Measurements from ENCODE around the gene SYNGR2. TPM values are rescaled to one million over a fixed set of nuclear protein-coding genes. Genes with fewer than 3 reads are reported as not detected.
A peak's percentile ranks its signal among the peaks of the same experiment; 100 is the strongest.

SYNGR2 gene
- total and polyA plus RNA-seq, 8 donors, result 28.6 to 219 (median 56.6) TPM

- Histone ChIP-seq H3K4me3 (peak overlapping the region; percentile 68 to 88 (median 72)), H3K36me3 (peaks cover 4 to 32% (median 20%) of the 10 kb centered on the region in 4 donors), H3K27ac (peak overlapping the region; percentile 63 to 91 (median 83)), H3K27me3 (peaks cover 0 to 45% (median 5%) of the 10 kb centered on the region in 3 donors), H3K4me1 (peaks cover 56 to 91% (median 78%) of the 10 kb centered on the region in 4 donors), H3K9me3 (no peaks in the 10 kb centered on the region)
- peak; percentile 48 to 80 for DNase-seq
- WGBS, 5 donors, result 0 to 6% (median 2%) methylated on average over 13 to 39 of the region's 39 CpGs
- TF ChIP-seq EP300 (IDR thresholded peaks at IDR 0.05) (no peak), POLR2AphosphoS5 (IDR thresholded peaks at IDR 0.05) (no peak), POLR2A (IDR thresholded peaks at IDR 0.05) (no peak)
- TF ChIP-seq, protein P1, sequence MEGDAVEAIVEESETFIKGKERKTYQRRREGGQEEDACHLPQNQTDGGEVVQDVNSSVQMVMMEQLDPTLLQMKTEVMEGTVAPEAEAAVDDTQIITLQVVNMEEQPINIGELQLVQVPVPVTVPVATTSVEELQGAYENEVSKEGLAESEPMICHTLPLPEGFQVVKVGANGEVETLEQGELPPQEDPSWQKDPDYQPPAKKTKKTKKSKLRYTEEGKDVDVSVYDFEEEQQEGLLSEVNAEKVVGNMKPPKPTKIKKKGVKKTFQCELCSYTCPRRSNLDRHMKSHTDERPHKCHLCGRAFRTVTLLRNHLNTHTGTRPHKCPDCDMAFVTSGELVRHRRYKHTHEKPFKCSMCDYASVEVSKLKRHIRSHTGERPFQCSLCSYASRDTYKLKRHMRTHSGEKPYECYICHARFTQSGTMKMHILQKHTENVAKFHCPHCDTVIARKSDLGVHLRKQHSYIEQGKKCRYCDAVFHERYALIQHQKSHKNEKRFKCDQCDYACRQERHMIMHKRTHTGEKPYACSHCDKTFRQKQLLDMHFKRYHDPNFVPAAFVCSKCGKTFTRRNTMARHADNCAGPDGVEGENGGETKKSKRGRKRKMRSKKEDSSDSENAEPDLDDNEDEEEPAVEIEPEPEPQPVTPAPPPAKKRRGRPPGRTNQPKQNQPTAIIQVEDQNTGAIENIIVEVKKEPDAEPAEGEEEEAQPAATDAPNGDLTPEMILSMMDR (IDR thresholded peaks at IDR 0.05), result no peak
- intact Hi-C loops (cut with DNase I; ENCODE audit: low total_unique reads), result no loop called here
These were observed 40.4 kb upstream of the SYNGR2 start for GRCh38 chr17:78127888-78128550.

DNA sequence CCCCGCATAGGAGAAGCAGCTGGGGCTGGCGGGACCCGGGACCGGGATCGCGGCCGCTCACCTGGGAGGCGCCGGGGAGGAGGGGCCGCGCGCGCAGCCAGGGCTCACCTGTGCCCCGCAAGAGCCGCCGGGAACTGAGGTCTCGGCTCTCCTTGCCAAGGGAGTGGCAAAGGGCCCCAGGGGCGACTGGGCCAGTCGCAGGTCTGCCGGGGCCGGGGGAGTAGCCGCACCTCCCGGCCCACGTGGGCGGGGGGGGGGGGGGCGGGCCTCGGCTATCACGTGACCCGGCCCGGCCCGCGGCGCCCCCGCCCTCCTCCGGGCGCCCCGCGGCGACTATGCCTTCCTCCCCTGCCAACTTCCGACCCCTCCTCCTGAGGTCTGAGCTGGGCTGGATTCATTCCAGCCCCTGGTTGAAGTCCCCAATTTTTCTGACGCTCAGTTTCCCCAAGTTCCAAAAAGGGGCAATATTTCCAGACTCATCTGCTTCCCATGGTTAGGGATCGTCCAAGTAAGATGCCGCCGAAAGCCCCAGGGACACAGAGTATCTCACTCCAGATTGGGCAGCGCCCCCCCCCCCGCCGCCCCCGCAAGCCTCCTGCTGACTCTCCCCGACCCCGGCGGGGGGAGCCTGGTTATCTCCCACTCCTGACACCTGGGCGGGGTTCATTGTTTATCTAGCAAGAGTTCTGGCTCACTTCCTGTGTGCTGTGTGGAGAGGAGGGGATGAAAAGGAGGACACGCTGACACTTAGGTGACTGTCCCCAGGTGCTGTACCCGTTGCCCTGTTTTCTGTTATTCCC is 39.6 kb upstream of the SYNGR2 start, which contains the start of gene TMC6:
Gene TMC6 (minus strand): TSS at position 205 of the 800 bp plus-strand sequence. CDS start 1,923 bp downstream, outside the sequence.
- TF ChIP-seq POLR2A (IDR thresholded peaks at IDR 0.05) (no peak), POLR2AphosphoS5 (IDR thresholded peaks at IDR 0.05) (peak in 2 of 3 donors; percentile 71 to 88)
- TF ChIP-seq, protein P1 (IDR thresholded peaks at IDR 0.05), result no peak
- peaks cover 0 to 45% (median 5%) of the 10 kb centered on the region in 3 donors for H3K27me3 ChIP-seq
- H3K36me3 ChIP-seq, result peaks cover 0 to 25% (median 13%) of the 10 kb centered on the region in 4 donors
- WGBS, 5 donors, result 1 to 5% (median 3%) methylated on average over 28 to 51 of the region's 54 CpGs
- peaks cover 60 to 98% (median 81%) of the 10 kb centered on the region in 4 donors for H3K4me1 ChIP-seq
- H3K4me3 ChIP-seq, result peak within 1 kb of the TSS; percentile 68 to 88 (median 72)
- H3K27ac ChIP-seq, result peak within 1 kb of the TSS; percentile 63 to 91 (median 83)
- no peaks in the 10 kb centered on the region for H3K9me3 ChIP-seq
- intact Hi-C loops (cut with DNase I; ENCODE audit: low total_unique reads), result no loop called here
- peak; percentile 74 to 88 for DNase-seq

GRCh38 chr17:78129351-78130089 is 38.9 kb upstream of the SYNGR2 start:
- H3K27ac ChIP-seq, result peak overlapping the region; percentile 15 to 91 (median 83)
- intact Hi-C loops (cut with DNase I; ENCODE audit: low total_unique reads), result no loop called here
- no peaks in the 10 kb centered on the region for H3K9me3 ChIP-seq
- H3K27me3 ChIP-seq, result peaks cover 0 to 45% (median 5%) of the 10 kb centered on the region in 3 donors
- 72 to 81% (median 76%) methylated on average over 4 of the region's 4 CpGs for WGBS, 5 donors
- TF ChIP-seq POLR2AphosphoS5 (IDR thresholded peaks at IDR 0.05) (no peak), POLR2A (IDR thresholded peaks at IDR 0.05) (no peak), EP300 (IDR thresholded peaks at IDR 0.05) (no peak)
- TF ChIP-seq, protein P1 (IDR thresholded peaks at IDR 0.05), result no peak
- peaks cover 62 to 100% (median 81%) of the 10 kb centered on the region in 4 donors for H3K4me1 ChIP-seq
- peak overlapping the region in 2 of 4 donors; percentile 71 to 88 for H3K4me3 ChIP-seq
- H3K36me3 ChIP-seq, result peaks cover 0 to 18% (median 5%) of the 10 kb centered on the region in 4 donors
- peak in 1 of 2 donors; percentile 55 for DNase-seq

- Histone ChIP-seq H3K9me3 (no peaks in the 10 kb centered on the region), H3K27me3 (peaks cover 0 to 45% (median 5%) of the 10 kb centered on the region in 3 donors), H3K4me3 (peak overlapping the region in 1 of 4 donors; percentile 56), H3K27ac (peak overlapping the region in 4 of 5 donors; percentile 77 to 91 (median 84)), H3K4me1 (peaks cover 62 to 95% (median 78%) of the 10 kb centered on the region in 4 donors), H3K36me3 (peaks cover 0 to 15% (median 2%) of the 10 kb centered on the region in 4 donors)
- DNase-seq, result no peak
- intact Hi-C loops (cut with DNase I; ENCODE audit: low total_unique reads), result no loop called here
- WGBS, 5 donors, result 39 to 58% (median 53%) methylated on average over 3 to 5 of the region's 5 CpGs
- TF ChIP-seq, protein P1 (IDR thresholded peaks at IDR 0.05), result no peak
- no peak for TF ChIP-seq EP300 (IDR thresholded peaks at IDR 0.05)
These were observed 38.3 kb upstream of the SYNGR2 start for GRCh38 chr17:78130090-78130436.

All from stomach (tissue), 9 donors.